DOHH2 (cell line): Measurements from ENCODE around the gene FBLN2.

Source experiments
- H3F3A ChIP-seq: fragments of 200-600 bp; sonication (generic), shearing (Covaris generic); 2 replicates; pipeline ENCODE4 v1.6.0; 2016; ENCODE audit warnings: antibody characterized with exemption, mild to moderate bottlenecking; ENCODE audit not compliant: control insufficient read depth, insufficient read depth
- H3K27ac ChIP-seq: fragments of 200-600 bp; sonication (generic); 2 replicates; pipeline ENCODE4 v1.5.1; 2014; ENCODE audit warnings: low read depth, mild to moderate bottlenecking, low read length, moderate library complexity
- H3K27me3 ChIP-seq: fragments of 200-600 bp; sonication (generic); 2 replicates; pipeline ENCODE4 v1.6.1; 2014; ENCODE audit warnings: mild to moderate bottlenecking, low read length, mixed read lengths; ENCODE audit not compliant: control insufficient read depth
- H3K36me3 ChIP-seq: fragments of 200-600 bp; sonication (generic); 2 replicates; pipeline ENCODE4 v1.6.1; 2014; ENCODE audit warnings: mild to moderate bottlenecking, low read length, moderate library complexity, mixed read lengths; ENCODE audit not compliant: control insufficient read depth
- H3K4me1 ChIP-seq: fragments of 200-600 bp; sonication (generic); 2 replicates; pipeline ENCODE4 v1.6.1; 2014; ENCODE audit warnings: mild to moderate bottlenecking, low read length, mixed read lengths; ENCODE audit not compliant: control insufficient read depth
- H3K4me2 ChIP-seq: fragments of 200-600 bp; sonication (generic); 2 replicates; pipeline ENCODE4 v1.6.0; 2014; ENCODE audit warnings: mild to moderate bottlenecking, low read length, moderate library complexity
- H3K4me3 ChIP-seq: fragments of 200-600 bp; sonication (generic); 2 replicates; pipeline ENCODE4 v1.5.1; 2014; ENCODE audit warnings: mild to moderate bottlenecking, low read length, mixed read lengths
- H3K79me2 ChIP-seq: fragments of 200-600 bp; sonication (generic); 2 replicates; pipeline ENCODE4 v1.6.1; 2014; ENCODE audit warnings: mild to moderate bottlenecking, low read length, mixed read lengths; ENCODE audit not compliant: control insufficient read depth
- H3K9me2 ChIP-seq: fragments of 200-600 bp; sonication (generic); replicated peaks from 2 replicates; pipeline ENCODE4 v1.6.1; 2014; ENCODE audit warnings: mild to moderate bottlenecking, low read length, mixed read lengths; ENCODE audit not compliant: control insufficient read depth
- H3K9me3 ChIP-seq: fragments of 200-600 bp; sonication (generic); 2 replicates; pipeline ENCODE4 v1.6.1; 2014; ENCODE audit warnings: antibody characterized with exemption, low read length, mixed read lengths; ENCODE audit not compliant: control insufficient read depth, insufficient read depth
- H4K20me1 ChIP-seq: fragments of 200-600 bp; sonication (generic); 2 replicates; pipeline ENCODE4 v1.6.0; 2014; ENCODE audit warnings: low read depth, mild to moderate bottlenecking, antibody characterized with exemption, low read length, moderate library complexity; ENCODE audit not compliant: control insufficient read depth, insufficient read depth
- CTCF ChIP-seq: fragments of 200-600 bp; sonication (generic); IDR thresholded peaks from one replicate; pipeline ENCODE4 v1.5.1; 2014; ENCODE audit warnings: antibody characterized with exemption, mild to moderate bottlenecking, low read depth, low read length; ENCODE audit not compliant: poor library complexity, severe bottlenecking
- EZH2phosphoT487 ChIP-seq: fragments of 200-600 bp; sonication (generic); IDR thresholded peaks from 2 replicates; pipeline ENCODE4 v1.6.1; 2017; ENCODE audit warnings: borderline replicate concordance, mild to moderate bottlenecking, antibody characterized with exemption, low read length, moderate library complexity, mixed read lengths

Gene FBLN2

GRCh38 chr3:13506680-13507079, 42.2 kb upstream of the FBLN2 start:
- H3F3A ChIP-seq = no peaks in the 10 kb centered on the region
- no peak overlapping the region for H3K27ac ChIP-seq
- H4K20me1 ChIP-seq = no peaks in the 10 kb centered on the region
- H3K9me3 ChIP-seq = no peaks in the 10 kb centered on the region
- no peaks in the 10 kb centered on the region for H3K79me2 ChIP-seq
- H3K4me1 ChIP-seq = no peaks in the 10 kb centered on the region
- H3K4me2 ChIP-seq = no peak overlapping the region
- no peaks in the 10 kb centered on the region for H3K27me3 ChIP-seq
- H3K9me2 ChIP-seq = no peaks in the 10 kb centered on the region
- no peak overlapping the region for H3K4me3 ChIP-seq
- no peaks in the 10 kb centered on the region for H3K36me3 ChIP-seq
- TF ChIP-seq CTCF = no peak
- no peak for TF ChIP-seq EZH2phosphoT487

DNA sequence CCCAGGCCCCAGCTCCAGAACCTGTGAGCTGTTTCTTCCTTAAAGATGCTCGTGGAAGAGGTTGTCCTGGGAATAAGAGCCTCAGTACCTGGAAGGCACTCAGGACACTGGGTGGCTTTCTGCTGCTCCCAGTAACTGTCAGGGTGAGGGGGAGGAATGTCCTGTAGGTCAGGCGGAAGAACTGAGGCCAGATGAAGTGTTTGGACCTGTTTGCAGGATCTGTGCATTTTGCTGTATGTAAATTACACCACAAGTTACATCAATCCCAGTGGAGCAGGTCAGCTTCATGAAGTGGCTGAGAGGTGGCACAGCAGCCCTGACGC, 41.7 kb upstream of the FBLN2 start:
- Histone ChIP-seq H3K36me3 (no peaks in the 10 kb centered on the region), H3K9me3 (no peaks in the 10 kb centered on the region), H3F3A (no peaks in the 10 kb centered on the region), H3K4me1 (no peaks in the 10 kb centered on the region), H3K9me2 (no peaks in the 10 kb centered on the region), H3K27ac (no peak overlapping the region), H3K79me2 (no peaks in the 10 kb centered on the region), H4K20me1 (no peaks in the 10 kb centered on the region), H3K4me2 (no peak overlapping the region), H3K4me3 (no peak overlapping the region), H3K27me3 (no peaks in the 10 kb centered on the region)
- TF ChIP-seq CTCF (no peak), EZH2phosphoT487 (no peak)

- H3K4me3 ChIP-seq = no peak overlapping the region
- no peaks in the 10 kb centered on the region for H3K4me1 ChIP-seq
- no peaks in the 10 kb centered on the region for H3K9me3 ChIP-seq
- H3K79me2 ChIP-seq = no peaks in the 10 kb centered on the region
- no peaks in the 10 kb centered on the region for H3K9me2 ChIP-seq
- H3K4me2 ChIP-seq = no peak overlapping the region
- H3F3A ChIP-seq = no peaks in the 10 kb centered on the region
- no peak overlapping the region for H3K27ac ChIP-seq
- H3K36me3 ChIP-seq = no peaks in the 10 kb centered on the region
- TF ChIP-seq CTCF (no peak), EZH2phosphoT487 (no peak)
- H4K20me1 ChIP-seq = no peaks in the 10 kb centered on the region
- H3K27me3 ChIP-seq = no peaks in the 10 kb centered on the region
Observed at GRCh38 chr3:13507570-13508339, 41.2 kb upstream of the FBLN2 start.
